HepG2 (cell line): ENCODE results near the gene CRISPLD2.

Experiments
- BHLHE40 ChIP-seq: IDR thresholded peaks from 2 replicates; pipeline ENCODE4 v1.6.1; 2011; ENCODE audit warnings: low read length, improper control_type of control experiment
- ELF1 ChIP-seq: sonication (generic); formaldehyde crosslinking; IDR thresholded peaks from 2 replicates; pipeline ENCODE4 v1.4.0; 2020; ENCODE audit warnings: missing genetic modification reagents
- HOXA7 ChIP-seq: sonication (generic); formaldehyde crosslinking; IDR thresholded peaks from 2 replicates; pipeline ENCODE4 v1.8.1; 2022; ENCODE audit warnings: mild to moderate bottlenecking, missing genetic modification reagents, moderate library complexity
- MXI1 ChIP-seq: IDR thresholded peaks from 3 replicates; pipeline ENCODE4 v1.6.1; 2012; ENCODE audit warnings: low read depth, low read length, inconsistent platforms, borderline replicate concordance
- POLR2A ChIP-seq, 2 experiments: IDR thresholded peaks; 2 replicates each; pipeline ENCODE4 v1.6.1; 2011; ENCODE audit warnings: low read depth in 2 of 2, low read length in 2 of 2, mild to moderate bottlenecking in 1 of 2, moderate library complexity in 1 of 2; ENCODE audit not compliant: insufficient read depth in 1 of 2
- POLR2AphosphoS5 ChIP-seq: IDR thresholded peaks from 2 replicates; pipeline ENCODE4 v1.6.1; 2012; ENCODE audit warnings: low read depth, low read length
- SMARCE1 ChIP-seq: fragments of 450-650 bp; IDR thresholded peaks from 2 replicates; pipeline ENCODE4 v1.6.1; 2017; ENCODE audit warnings: borderline replicate concordance
- SRSF9 ChIP-seq: fragments of 200-400 bp; formaldehyde crosslinking; IDR thresholded peaks from 2 replicates; pipeline ENCODE4 v1.6.1; 2018; ENCODE audit warnings: borderline replicate concordance, mild to moderate bottlenecking, low read depth, low read length; ENCODE audit not compliant: insufficient read depth, poor library complexity, severe bottlenecking
- TAF1 ChIP-seq: sonication (generic); formaldehyde crosslinking; IDR thresholded peaks from 2 replicates; pipeline ENCODE4 v1.4.0; 2020; ENCODE audit warnings: missing genetic modification reagents
- TF ChIP-seq, protein P1 (sequence below): sonication (generic); formaldehyde crosslinking; IDR thresholded peaks from 2 replicates; pipeline ENCODE4 v1.5.0; 2020; ENCODE audit warnings: mild to moderate bottlenecking, missing genetic modification reagents, moderate library complexity
- TF ChIP-seq, protein P2 (sequence below): sonication (generic); formaldehyde crosslinking; IDR thresholded peaks from 2 replicates; pipeline ENCODE4 v1.4.0; 2020; ENCODE audit warnings: missing genetic modification reagents, borderline replicate concordance

DNA sequence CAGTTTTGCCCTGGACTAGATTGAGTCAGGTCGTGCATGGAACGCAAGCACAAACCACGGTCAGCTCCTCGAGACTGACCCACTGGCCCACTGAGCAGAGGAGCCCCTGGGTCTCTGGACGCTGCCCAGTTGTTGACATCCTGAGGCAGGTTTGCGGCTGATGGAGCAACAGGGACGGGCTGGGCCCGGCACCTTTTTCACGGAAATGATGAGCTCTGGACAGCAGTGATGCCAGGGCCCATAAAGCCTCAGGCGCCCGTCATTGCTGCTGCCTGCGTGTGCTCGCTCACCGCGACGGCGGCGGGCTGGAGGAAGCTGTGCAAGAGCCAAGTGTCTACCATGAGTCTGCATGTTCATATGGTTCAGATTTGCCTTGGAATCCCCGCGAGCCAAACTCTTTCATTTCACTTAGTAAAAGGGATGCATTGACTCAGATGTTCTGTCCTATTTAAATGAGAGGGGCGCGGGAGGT is 30.8 kb upstream of the CRISPLD2 start:
- no peak for TF ChIP-seq HOXA7
- no peak for TF ChIP-seq BHLHE40
- no peak for TF ChIP-seq POLR2AphosphoS5
- TF ChIP-seq TAF1 (CRISPR knock-in tag), result no peak
- TF ChIP-seq ELF1 (CRISPR knock-in tag), result no peak
- TF ChIP-seq, protein P1, sequence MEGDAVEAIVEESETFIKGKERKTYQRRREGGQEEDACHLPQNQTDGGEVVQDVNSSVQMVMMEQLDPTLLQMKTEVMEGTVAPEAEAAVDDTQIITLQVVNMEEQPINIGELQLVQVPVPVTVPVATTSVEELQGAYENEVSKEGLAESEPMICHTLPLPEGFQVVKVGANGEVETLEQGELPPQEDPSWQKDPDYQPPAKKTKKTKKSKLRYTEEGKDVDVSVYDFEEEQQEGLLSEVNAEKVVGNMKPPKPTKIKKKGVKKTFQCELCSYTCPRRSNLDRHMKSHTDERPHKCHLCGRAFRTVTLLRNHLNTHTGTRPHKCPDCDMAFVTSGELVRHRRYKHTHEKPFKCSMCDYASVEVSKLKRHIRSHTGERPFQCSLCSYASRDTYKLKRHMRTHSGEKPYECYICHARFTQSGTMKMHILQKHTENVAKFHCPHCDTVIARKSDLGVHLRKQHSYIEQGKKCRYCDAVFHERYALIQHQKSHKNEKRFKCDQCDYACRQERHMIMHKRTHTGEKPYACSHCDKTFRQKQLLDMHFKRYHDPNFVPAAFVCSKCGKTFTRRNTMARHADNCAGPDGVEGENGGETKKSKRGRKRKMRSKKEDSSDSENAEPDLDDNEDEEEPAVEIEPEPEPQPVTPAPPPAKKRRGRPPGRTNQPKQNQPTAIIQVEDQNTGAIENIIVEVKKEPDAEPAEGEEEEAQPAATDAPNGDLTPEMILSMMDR (CRISPR knock-in tag), result no peak
- TF ChIP-seq SMARCE1, result no peak
- TF ChIP-seq SRSF9, result no peak
- no peak for TF ChIP-seq POLR2A (IDR thresholded peaks at IDR 0.05; ENCODE audit: insufficient read depth in 1 of 2, low read depth in 2 of 2, low read length in 2 of 2)
- TF ChIP-seq, protein P2, sequence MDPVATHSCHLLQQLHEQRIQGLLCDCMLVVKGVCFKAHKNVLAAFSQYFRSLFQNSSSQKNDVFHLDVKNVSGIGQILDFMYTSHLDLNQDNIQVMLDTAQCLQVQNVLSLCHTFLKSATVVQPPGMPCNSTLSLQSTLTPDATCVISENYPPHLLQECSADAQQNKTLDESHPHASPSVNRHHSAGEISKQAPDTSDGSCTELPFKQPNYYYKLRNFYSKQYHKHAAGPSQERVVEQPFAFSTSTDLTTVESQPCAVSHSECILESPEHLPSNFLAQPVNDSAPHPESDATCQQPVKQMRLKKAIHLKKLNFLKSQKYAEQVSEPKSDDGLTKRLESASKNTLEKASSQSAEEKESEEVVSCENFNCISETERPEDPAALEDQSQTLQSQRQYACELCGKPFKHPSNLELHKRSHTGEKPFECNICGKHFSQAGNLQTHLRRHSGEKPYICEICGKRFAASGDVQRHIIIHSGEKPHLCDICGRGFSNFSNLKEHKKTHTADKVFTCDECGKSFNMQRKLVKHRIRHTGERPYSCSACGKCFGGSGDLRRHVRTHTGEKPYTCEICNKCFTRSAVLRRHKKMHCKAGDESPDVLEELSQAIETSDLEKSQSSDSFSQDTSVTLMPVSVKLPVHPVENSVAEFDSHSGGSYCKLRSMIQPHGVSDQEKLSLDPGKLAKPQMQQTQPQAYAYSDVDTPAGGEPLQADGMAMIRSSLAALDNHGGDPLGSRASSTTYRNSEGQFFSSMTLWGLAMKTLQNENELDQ (CRISPR knock-in tag), result no peak
- no peak for TF ChIP-seq MXI1
